HPDE6-E6E7 (cell line): ENCODE results near the gene RAD52.

Experiments used
- DNase-seq: peaks from one replicate; pipeline ENCODE4 v3.0.0; 2011; ENCODE audit warnings: missing footprints; ENCODE audit errors: extremely low spot score

The RAD52 gene

GRCh38 chr12:870378-870777 lies 79.1 kb downstream of the RAD52 start:
- DNase-seq = no peak

DNA sequence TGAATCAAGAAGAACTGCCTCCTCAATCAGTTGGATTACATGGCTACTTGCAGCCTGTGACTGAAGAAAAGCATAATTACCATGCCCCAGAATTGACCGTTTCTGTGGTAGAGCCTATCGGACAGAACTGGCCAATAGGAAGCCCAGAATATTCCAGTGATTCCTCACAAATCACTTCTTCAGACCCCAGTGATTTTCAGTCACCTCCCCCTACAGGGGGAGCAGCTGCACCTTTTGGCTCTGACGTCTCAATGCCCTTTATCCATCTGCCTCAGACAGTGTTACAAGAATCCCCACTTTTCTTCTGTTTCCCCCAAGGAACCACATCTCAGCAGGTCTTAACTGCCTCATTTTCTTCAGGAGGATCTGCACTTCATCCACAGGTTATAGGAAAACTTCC lies 80.8 kb downstream of the RAD52 start:
- DNase-seq = no peak

DNA sequence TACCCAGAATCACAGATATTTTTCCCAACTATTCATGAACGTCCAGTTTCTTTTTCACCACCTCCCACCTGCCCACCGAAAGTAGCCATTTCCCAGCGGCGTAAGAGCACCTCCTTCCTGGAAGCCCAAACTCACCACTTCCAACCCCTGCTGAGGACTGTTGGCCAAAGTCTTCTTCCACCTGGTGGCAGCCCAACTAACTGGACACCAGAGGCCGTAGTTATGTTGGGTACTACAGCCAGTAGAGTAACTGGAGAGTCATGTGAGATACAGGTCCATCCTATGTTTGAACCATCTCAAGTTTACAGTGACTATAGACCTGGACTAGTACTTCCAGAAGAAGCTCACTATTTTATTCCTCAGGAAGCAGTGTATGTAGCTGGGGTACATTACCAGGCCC lies 81.6 kb downstream of the RAD52 start:
- DNase-seq = no peak

DNA sequence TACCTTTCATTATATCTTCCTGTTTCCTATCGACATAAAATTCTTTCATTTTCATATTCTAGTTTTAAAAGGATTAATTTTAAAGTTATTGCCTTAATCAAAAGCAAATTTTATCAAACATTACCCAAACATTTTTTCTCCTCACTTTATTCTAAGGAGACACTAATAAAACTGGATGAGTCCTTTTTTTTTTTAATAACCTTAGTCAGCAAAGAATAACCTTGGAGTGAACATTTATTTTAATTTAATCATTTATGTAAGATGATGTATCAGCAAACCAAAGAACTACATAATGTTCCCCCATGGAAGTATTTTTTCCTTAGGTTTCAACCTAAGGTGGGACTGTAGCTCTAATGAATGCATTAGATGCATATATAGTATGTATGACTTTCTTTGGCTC lies 83.9 kb downstream of the RAD52 start:
- DNase-seq = no peak

DNA sequence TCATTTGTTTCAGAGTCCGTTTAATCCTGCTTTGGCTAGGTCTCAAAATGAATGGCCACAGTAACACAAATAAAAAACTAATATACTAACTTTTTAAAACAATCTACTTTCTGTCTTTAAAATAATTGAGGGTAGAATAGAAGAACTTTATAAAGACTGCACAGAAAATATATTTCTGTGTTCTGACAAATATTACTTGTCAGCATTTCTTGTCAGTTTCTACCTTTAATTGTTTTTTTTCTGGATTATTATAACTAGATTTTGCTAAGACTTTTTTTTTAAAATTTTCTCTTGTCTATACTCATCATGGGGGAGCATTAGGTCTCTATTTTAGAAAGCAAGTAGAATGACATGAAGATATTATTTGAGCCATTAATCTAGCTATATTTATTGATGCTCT lies 86.2 kb downstream of the RAD52 start:
- no peak for DNase-seq

DNA sequence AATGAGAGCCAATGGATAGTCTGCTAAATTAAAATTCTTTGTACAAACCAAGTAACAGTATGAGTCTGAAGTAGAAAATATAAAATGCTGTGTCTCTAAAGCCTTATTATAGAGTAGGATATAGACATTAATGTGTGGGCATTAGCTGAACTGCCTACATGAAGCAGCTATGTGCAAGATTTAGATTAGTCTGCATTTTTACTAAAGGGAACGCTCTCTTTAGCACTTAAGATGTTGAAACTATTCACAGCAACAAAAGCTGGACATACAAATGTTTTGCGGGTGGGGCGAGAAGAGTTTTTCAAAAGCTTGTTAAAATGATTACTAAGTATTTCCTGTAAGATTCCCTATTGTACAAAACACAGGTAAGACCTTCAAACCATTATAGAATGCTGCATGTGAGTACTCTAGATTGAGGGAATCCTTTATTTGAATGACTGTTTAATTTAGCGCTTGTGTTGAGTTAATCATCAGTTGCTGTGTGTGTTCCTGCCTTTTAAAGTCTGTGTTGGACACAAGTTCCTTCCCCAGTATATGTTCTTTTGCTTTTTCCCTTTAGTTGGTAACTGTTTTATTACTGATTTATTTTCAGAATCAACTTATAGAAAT lies 87.1 kb downstream of the RAD52 start:
- no peak for DNase-seq
